Measurements from ENCODE around the gene C5orf22.

GRCh38 chr5:31496301-31496700 is 35.8 kb upstream of the C5orf22 start:
- no peak for TF ChIP-seq CTCF (conservative IDR thresholded peaks at IDR 0.05; ENCODE audit: low read length)
- no peak for TF ChIP-seq EZH2phosphoT487 (IDR thresholded peaks at IDR 0.05; ENCODE audit: borderline replicate concordance, low read depth, low read length)

All from OCI-LY7 (cell line).